Measurements from ENCODE around the gene PPP3CA. TPM values are rescaled to one million over a fixed set of nuclear protein-coding genes. Genes with fewer than 3 reads are reported as not detected.

PPP3CA gene
- total RNA-seq, 1 experiment from 2014 or later, result 133 TPM

- TF ChIP-seq CTCF (IDR thresholded peaks at IDR 0.05 in 2 of 3, conservative IDR thresholded peaks at IDR 0.05 in 1 of 3; ENCODE audit: borderline replicate concordance in 1 of 3, insufficient read depth in 1 of 3, low read depth in 2 of 3, low read length in 2 of 3) (no peak), YY1 (IDR thresholded peaks at IDR 0.05; ENCODE audit: extremely low read depth, insufficient replicate concordance, low read depth, low read length) (no peak)
Observed at GRCh38 chr4:101253121-101253520, 94.2 kb downstream of the PPP3CA start (continued).

GRCh38 chr4:101252721-101253120 lies 94.6 kb downstream of the PPP3CA start:
- POLR2A ChIA-PET, result interaction anchor here (1.1 kb wide), 1 partner anchor 15 kb away, joined by 3 read pairs; no protein-coding TSS in a partner anchor
- H3K9me3 ChIP-seq (ENCODE audit: control insufficient read depth in 1 of 2, insufficient read depth in 1 of 2, low read depth in 1 of 2, low read length in 2 of 2), result no peaks in the 10 kb centered on the region
- no peaks in the 10 kb centered on the region for H3K36me3 ChIP-seq (ENCODE audit: control insufficient read depth in 1 of 2, insufficient read depth in 2 of 2, low read length in 2 of 2)
- H3K9ac ChIP-seq (ENCODE audit: low read length), result no peak overlapping the region
- TF ChIP-seq ZNF274 (IDR thresholded peaks at IDR 0.05; ENCODE audit: low read depth, low read length), result no peak
- no TSS peak for BruUV-seq (replicated peaks)
- H3K9me2 ChIP-seq (ENCODE audit: insufficient read depth), result no peaks in the 10 kb centered on the region
- H3K27me3 ChIP-seq (ENCODE audit: insufficient read depth, low read length), result no peaks in the 10 kb centered on the region
- peaks cover 0 to 4% of the 10 kb centered on the region in 2 experiments; a peak in 1 of 4 replicates for H3K4me1 ChIP-seq (ENCODE audit: control insufficient read depth in 1 of 2, insufficient read depth in 2 of 2, low read length in 2 of 2)
- RAD21 ChIA-PET (ENCODE audit: low non-redundant PET in 1 of 2, low total read pairs in 2 of 2, uncharacterized antibody in 2 of 2, unreplicated experiment in 2 of 2), result no interaction called here
- H3K4me2 ChIP-seq (ENCODE audit: low read length), result no peak overlapping the region
- H3K4me3 ChIP-seq (replicated peaks in 1 of 2; ENCODE audit: low read depth in 1 of 2, low read length in 2 of 2), result no peak overlapping the region
- peaks cover 92% of the 10 kb centered on the region for H3K79me2 ChIP-seq (ENCODE audit: insufficient read depth, low read length)
- no peak overlapping the region for H2AFZ ChIP-seq (ENCODE audit: low read depth, low read length, poor library complexity, severe bottlenecking)
- intact Hi-C loops (cut with micrococcal nuclease), result no loop called here
- DNase-seq (ENCODE audit: low read depth, low spot score) (no peak), ATAC-seq (0 out of 2 replicates have a peak, but pooled peaks have one; percentile 20)
- no peak overlapping the region for H3K27ac ChIP-seq (ENCODE audit: low read depth, low read length)
- no peaks in the 10 kb centered on the region; the same call in 1 of the 2 replicates for H4K20me1 ChIP-seq (ENCODE audit: insufficient read depth)
- CTCF ChIA-PET, result no interaction called here

- H4K20me1 ChIP-seq (ENCODE audit: insufficient read depth), result no peaks in the 10 kb centered on the region; the same call in 1 of the 2 replicates
- H3K36me3 ChIP-seq (ENCODE audit: control insufficient read depth in 1 of 2, insufficient read depth in 2 of 2, low read length in 2 of 2), result no peaks in the 10 kb centered on the region
- no peak overlapping the region for H3K9ac ChIP-seq (ENCODE audit: low read length)
- DNase-seq (ENCODE audit: low read depth, low spot score), result no peak
- TF ChIP-seq EGR1 (IDR thresholded peaks at IDR 0.05; ENCODE audit: low read depth) (no peak), ZFX (IDR thresholded peaks at IDR 0.05) (no peak), TCF7L2 (IDR thresholded peaks at IDR 0.05; ENCODE audit: borderline replicate concordance, extremely low read depth, insufficient read depth, insufficient read length) (no peak), POLR2AphosphoS5 (IDR thresholded peaks at IDR 0.05; ENCODE audit: low read depth, low read length) (no peak), CBX3 (IDR thresholded peaks at IDR 0.05; ENCODE audit: low read depth) (no peak), SRF (IDR thresholded peaks at IDR 0.05; ENCODE audit: low read depth) (no peak), ZNF274 (IDR thresholded peaks at IDR 0.05; ENCODE audit: low read depth, low read length) (no peak), ELF1 (IDR thresholded peaks at IDR 0.05; ENCODE audit: borderline replicate concordance, low read depth) (no peak)
- no peaks in the 10 kb centered on the region for H3K9me3 ChIP-seq (ENCODE audit: control insufficient read depth in 1 of 2, insufficient read depth in 1 of 2, low read depth in 1 of 2, low read length in 2 of 2)
- no peak overlapping the region for H3K27ac ChIP-seq (ENCODE audit: low read depth, low read length)
- H3K9me2 ChIP-seq (ENCODE audit: insufficient read depth), result no peaks in the 10 kb centered on the region
- H3K4me3 ChIP-seq (replicated peaks in 1 of 2; ENCODE audit: low read depth in 1 of 2, low read length in 2 of 2), result no peak overlapping the region
- CTCF ChIA-PET, result no interaction called here
- no peaks in the 10 kb centered on the region for H3K27me3 ChIP-seq (ENCODE audit: insufficient read depth, low read length)
- no peak overlapping the region for H3K4me2 ChIP-seq (ENCODE audit: low read length)
- ATAC-seq, result no peak
- peaks cover 83% of the 10 kb centered on the region for H3K79me2 ChIP-seq (ENCODE audit: insufficient read depth, low read length)
- H3K4me1 ChIP-seq (ENCODE audit: control insufficient read depth in 1 of 2, insufficient read depth in 2 of 2, low read length in 2 of 2), result peaks cover 0 to 4% of the 10 kb centered on the region in 2 experiments; a peak in 1 of 4 replicates
- RAD21 ChIA-PET (ENCODE audit: low non-redundant PET in 1 of 2, low total read pairs in 2 of 2, uncharacterized antibody in 2 of 2, unreplicated experiment in 2 of 2), result no interaction called here
- intact Hi-C loops (cut with micrococcal nuclease), result no loop called here
- no peak overlapping the region for H2AFZ ChIP-seq (ENCODE audit: low read depth, low read length, poor library complexity, severe bottlenecking)
- no TSS peak for BruUV-seq (replicated peaks)
- POLR2A ChIA-PET, result no interaction called here
Observed at GRCh38 chr4:101251261-101251660, 96.1 kb downstream of the PPP3CA start.

All from HCT116 (cell line).